HG03565 (cell line): ENCODE results near the gene HEATR5A.
A peak's percentile ranks its signal among the peaks of the same experiment; 100 is the strongest.
"Not testable (repeated sequence)": the region's sequence is repeated elsewhere in the genome, so short reads cannot be mapped to it uniquely, and the experiment has no call there.

Experiments
- ATAC-seq: cut with Tn5 transposase; IDR thresholded peaks from one replicate; pipeline ENCODE4 v1.9.1; 2021; ENCODE audit warnings: mild to moderate bottlenecking, moderate library complexity; ENCODE audit not compliant: unreplicated experiment

HEATR5A gene

GRCh38 chr14:31391473-31391872, 28.9 kb downstream of the HEATR5A start:
- no peak for ATAC-seq

DNA sequence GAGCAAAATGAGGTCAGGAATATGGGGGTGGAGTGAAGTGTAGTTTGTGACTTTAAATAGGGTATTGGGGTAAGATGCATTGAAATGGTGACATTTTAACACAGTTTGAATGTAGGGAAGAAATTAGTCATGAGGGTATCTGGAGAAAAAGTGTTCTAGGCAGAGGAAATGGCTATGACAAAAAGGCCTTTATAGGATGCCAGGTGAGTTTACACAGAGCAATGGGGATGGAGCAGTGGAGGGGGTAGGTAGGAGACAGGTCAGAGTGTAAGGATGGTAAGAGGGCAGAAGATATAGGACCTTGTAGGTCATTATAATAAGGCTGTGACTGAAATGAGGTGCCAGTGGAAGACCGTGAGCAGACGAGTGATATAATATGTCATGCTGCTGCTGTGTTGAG, 30.4 kb downstream of the HEATR5A start:
- ATAC-seq: no peak

- ATAC-seq: peak; percentile 35
Measured at GRCh38 chr14:31388687-31389413, 31.5 kb downstream of the HEATR5A start.

DNA sequence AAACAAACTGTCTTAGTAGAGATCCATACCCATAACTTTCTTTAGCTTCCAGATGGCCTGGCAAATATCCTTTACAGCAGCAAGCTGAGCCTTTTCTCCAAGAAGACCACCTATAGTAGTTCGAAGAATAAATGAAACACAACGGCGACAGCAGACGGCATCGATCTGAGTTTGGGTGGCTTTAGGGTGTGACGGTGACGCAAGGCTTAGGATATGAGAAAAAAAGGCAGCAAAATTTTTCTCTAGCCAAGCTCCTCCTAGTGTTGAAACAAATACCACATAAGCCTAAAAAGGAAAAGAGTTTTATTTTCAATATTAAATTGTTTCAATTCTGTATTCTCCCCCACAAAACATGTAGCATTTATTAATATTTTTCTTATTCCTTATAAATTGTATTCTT, 33.3 kb downstream of the HEATR5A start:
- no peak for ATAC-seq

GRCh38 chr14:31386271-31386670, 34.1 kb downstream of the HEATR5A start:
- ATAC-seq: no peak

DNA sequence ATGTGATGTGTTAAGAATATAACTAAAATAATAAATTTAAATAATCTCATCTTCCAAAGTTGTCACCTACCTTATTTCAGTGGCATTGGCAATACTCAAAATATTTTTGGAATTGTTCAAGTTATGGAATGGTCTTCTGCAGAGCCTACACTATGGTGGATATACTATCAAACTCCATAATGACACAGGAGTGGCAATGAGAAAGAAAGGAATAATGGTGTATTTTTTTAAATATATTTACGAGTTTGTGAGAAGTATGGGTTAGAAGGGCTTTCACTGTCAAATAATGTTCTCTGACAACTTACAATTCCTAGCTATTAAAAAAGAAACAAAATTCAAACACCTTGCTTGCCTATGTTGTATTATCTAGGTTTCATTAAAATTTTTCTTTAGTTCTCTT, 38.1 kb downstream of the HEATR5A start:
- ATAC-seq: no peak

DNA sequence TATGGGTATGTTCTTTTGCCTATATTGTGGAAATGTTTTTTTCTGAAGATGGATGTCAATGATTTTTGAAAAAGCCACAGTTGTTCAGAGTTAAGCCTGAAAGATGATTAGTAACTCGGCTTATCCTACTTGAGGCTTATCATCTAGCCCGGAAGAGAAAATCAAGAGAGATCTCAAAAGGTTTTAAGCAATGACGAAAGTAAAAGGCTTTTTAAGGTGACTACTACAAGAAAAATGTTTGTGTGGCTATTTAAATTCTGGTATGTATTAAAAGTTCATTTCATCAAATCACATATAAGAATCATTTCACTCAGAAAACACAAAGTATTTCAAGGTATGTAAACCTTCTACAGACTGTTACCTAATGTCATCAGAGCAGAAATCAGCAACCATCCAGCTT, 40.2 kb downstream of the HEATR5A start:
- no peak for ATAC-seq

GRCh38 chr14:31379125-31379947, 41.0 kb downstream of the HEATR5A start:
- not testable (repeated sequence) for ATAC-seq

DNA sequence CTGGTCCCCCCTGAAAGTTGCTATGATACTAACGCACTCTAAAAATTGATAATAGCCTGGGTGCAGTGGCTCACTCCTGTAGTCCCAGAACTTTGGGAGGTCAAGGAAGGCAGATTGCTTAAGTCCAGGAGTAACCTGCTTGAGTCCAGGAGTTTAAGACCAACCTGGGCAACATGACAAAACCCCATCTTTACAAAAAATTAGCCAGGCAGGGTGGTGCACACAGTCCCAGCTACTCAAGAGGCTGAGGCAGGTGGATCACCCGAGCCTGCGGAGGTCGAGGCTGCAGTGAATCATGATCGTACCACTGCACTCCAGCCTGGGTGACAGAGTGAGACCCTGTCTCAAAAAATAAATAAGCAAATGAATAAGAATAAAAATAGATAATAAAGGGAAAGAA, 42.9 kb downstream of the HEATR5A start:
- ATAC-seq: no peak

GRCh38 chr14:31371646-31372045, 48.7 kb downstream of the HEATR5A start:
- no peak for ATAC-seq

DNA sequence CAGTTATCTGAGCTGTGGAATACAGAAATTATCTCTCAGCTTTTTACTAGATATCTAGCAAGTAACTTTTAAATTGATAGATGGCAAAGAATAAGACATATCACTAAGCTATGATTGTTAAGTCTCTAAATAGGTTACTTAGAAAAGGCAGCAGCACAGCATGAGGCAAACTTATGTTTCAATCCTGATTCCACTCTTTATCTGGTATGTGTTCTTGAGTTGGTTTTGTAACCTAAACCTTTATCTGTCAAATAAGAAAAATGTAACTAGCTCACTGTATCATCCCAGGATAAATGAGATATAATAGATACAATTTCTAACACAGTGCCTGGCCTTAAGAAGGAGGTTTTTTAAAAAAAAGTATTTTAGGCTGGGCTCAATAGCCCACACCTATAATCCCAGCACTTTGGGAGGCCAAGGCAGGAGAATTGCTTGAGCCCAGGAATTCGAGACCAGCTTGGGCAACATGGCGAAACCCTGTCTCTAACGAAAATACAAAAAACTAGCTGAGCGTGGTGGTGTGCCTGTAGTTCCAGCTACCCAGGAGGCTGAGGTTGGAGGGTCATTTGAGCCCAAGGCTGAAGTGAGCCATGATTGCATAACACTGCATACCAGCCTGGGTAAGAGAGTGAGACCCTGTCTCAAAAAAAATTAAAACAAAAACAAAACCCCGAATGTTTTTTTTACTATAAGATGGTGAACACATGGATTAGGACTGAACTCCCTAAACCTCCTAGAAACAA, 56.8 kb downstream of the HEATR5A start:
- no peak for ATAC-seq

DNA sequence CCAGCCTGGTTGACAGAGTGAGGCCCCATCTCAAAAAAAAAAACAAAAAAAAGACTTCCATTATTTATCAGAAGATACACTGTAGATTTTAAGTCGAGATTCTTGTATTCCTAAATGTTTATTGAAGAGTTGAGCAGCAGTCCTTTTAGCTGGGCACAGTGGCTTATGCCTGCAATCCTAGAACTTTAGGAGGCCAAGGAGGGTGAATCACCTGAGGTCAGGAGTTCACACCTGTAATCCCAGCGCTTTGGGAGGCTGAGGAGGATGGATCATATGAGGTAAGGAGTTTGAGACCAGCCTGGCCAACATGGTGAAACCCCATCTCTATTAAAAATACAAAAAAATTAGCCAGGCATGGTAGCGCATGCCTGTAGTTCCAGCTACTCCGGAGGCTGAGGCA, 57.6 kb downstream of the HEATR5A start:
- ATAC-seq: no peak

- not testable (repeated sequence) for ATAC-seq
Measured at GRCh38 chr14:31361761-31362160, 58.6 kb downstream of the HEATR5A start.

DNA sequence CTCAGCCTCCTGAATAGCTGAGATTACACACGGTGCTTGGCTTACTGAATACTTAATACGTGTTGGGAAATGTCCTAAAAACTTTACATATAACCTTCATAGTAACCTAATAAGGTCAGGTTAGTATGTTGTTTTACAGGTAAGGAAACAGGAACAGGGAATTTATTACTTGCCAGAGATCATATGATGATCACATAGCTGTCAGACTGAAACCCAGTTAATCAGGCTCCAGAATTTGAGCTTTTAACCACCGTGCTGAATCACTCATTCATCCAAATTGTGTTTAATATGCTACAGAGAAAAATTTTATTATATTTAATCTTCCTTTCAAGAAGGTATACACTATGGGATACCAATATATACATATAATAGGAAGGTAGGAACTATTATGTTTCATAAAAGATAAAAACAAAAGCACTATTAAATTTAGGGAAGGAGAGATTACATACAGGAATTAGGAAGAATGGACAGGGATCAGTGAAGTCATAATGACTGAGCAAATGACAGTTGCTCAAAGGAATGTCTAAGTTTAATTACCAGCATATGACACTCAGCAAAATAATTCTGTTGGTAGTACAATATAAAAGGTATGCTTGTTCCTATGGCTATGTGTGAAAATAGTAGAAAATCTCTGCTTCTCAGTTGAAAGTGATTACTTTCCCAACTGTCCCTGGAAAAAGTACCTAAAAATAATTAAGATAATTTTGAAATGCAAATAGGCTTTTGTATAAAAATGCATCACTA, 59.3 kb downstream of the HEATR5A start:
- ATAC-seq: no peak

DNA sequence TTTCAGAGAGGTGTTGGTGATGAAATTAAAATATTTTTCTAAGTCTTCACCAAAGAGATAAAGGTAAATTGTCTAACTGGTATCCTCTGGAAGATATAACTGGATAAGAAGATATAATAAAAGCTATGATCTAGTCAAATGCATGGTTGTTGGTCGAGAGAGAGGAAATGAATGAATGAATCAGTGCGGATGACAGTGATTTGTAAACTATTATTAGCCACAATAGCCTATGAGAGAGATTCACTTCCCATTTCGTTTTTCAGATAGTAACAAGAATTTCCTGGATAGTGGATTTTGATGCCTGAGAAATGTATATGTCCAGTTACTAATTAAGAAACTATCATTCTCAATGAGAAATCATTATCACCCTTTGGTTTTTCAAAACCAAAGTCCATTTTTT, 63.1 kb downstream of the HEATR5A start:
- ATAC-seq: no peak

- ATAC-seq: no peak
Measured at GRCh38 chr14:31346097-31346496, 74.3 kb downstream of the HEATR5A start.

- ATAC-seq: no peak
Measured at GRCh38 chr14:31341280-31341679, 79.1 kb downstream of the HEATR5A start.

DNA sequence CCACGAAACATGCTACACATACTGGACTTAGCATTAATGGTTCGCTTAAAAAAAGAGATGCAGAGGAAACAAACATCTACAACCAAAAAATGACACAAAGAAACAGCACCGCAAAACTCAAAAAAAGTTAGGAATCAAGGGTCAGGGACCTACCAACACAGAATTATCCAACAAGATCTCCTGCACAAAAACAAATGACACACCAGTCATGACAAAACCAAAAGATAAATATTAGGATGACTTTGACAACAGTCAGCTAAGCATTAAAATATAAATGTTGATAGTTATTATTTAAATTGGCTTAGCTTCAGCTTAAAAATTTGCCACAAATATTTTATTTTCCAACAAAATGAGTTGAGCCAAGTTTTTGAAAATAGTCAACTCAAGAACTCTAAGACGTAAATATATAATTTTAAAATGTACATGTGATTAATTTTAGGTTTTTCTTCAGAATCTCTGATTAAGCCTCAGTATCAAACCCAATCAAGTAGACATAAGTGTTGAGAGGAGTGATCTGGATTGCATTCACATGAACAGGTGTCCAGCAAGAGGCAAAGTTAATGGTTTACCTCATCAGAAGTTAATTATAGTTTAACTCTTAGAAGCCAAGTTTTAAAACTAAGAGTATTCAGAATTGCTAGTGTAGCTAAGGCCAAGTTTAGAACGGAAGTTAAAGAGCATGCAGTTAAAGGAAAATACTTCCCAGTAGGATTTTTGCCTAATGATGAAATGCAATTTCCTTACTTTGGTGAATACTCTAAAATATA, 79.9 kb downstream of the HEATR5A start:
- no peak for ATAC-seq

DNA sequence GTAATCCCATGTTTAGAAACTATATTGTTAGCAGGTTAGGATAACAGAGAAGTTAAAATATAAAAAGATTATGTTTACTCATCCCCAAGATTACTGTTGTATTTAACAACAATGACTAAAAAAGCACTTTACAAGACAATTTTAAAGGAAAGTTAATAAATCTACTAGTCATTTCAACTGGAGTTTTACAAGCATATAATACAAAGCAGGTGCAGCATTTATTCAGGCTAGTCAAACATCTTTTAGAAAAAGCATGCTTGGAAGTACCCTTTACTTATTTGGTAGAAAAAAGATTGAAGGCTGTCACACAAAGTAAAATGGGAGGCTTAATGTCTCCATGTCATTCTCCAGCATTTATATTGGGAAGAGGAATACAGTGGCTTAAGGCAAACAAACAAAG, 80.6 kb downstream of the HEATR5A start:
- no peak for ATAC-seq

- ATAC-seq: no peak
Measured at GRCh38 chr14:31337331-31337730, 83.0 kb downstream of the HEATR5A start.
